Loucy (cell line): ENCODE measurements around the gene MPI.

Experiments used
- EZH2phosphoT487 ChIP-seq: fragments of 200-600 bp; IDR thresholded peaks from 2 replicates; pipeline ENCODE4 v1.6.1; 2018; ENCODE audit warnings: antibody characterized with exemption, mild to moderate bottlenecking, moderate library complexity, borderline replicate concordance
- TF ChIP-seq, protein P1 (sequence below): fragments of 200-600 bp; sonication (generic); conservative IDR thresholded peaks from 2 replicates; pipeline ENCODE4 v1.5.1; 2014; ENCODE audit warnings: mild to moderate bottlenecking, antibody characterized with exemption, low read length

DNA sequence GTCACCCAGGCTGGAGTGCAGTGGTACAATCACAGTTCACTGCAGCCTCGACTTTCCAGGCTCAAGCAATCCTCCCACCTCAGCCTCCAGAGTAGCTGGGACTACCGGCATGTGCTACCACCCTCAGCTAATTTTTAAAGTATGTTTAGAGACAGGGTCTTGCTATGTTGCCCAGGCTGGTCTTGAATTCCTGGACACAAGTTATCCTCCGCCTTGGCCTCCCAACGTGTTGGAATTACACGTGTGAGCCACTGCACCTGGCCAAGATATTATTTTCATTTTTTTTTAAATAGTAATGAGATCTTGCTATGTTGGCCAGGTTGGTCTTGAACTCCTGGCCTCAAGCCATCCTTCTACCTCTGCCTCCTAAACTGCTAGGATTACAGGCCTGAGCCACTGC, 4.4 kb upstream of the MPI start:
- TF ChIP-seq, protein P1, sequence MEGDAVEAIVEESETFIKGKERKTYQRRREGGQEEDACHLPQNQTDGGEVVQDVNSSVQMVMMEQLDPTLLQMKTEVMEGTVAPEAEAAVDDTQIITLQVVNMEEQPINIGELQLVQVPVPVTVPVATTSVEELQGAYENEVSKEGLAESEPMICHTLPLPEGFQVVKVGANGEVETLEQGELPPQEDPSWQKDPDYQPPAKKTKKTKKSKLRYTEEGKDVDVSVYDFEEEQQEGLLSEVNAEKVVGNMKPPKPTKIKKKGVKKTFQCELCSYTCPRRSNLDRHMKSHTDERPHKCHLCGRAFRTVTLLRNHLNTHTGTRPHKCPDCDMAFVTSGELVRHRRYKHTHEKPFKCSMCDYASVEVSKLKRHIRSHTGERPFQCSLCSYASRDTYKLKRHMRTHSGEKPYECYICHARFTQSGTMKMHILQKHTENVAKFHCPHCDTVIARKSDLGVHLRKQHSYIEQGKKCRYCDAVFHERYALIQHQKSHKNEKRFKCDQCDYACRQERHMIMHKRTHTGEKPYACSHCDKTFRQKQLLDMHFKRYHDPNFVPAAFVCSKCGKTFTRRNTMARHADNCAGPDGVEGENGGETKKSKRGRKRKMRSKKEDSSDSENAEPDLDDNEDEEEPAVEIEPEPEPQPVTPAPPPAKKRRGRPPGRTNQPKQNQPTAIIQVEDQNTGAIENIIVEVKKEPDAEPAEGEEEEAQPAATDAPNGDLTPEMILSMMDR = no peak
- no peak for TF ChIP-seq EZH2phosphoT487
